Right atrium auricular region (tissue), 2 donors: Measurements from ENCODE around the gene CERS6. TPM values are rescaled to one million over a fixed set of nuclear protein-coding genes. Genes with fewer than 3 reads are reported as not detected.
"Not testable (repeated sequence)": the region's sequence is repeated elsewhere in the genome, so short reads cannot be mapped to it uniquely, and the experiment has no call there.

Experiments
- DNase-seq: peaks from one replicate; pipeline ENCODE4 v3.0.0-alpha.2; 2019; ENCODE audit warnings: low spot score
- H3K27ac ChIP-seq, 2 donors: fragments of 200-600 bp; sonication (generic); 1 replicate in 1 of 2; 2 replicates in 1 of 2; pipeline ENCODE4 v1.5.1; 2016 to 2019
- H3K27me3 ChIP-seq, 2 donors: fragments of 200-600 bp; sonication (generic); one replicate each; pipeline versions ENCODE4 v1.5.1 to v1.6.0; 2017 to 2019
- H3K36me3 ChIP-seq: fragments of 200-600 bp; sonication (generic); one replicate; pipeline ENCODE4 v1.5.1; 2016
- H3K4me1 ChIP-seq, 2 donors: fragments of 200-600 bp; sonication (generic); one replicate each; pipeline versions ENCODE4 v1.5.1 to v1.6.0; 2017 to 2019
- H3K4me3 ChIP-seq, 2 donors: fragments of 200-600 bp; sonication (generic); 1 replicate in 1 of 2; 2 replicates in 1 of 2; pipeline ENCODE4 v1.5.1; 2017 to 2019; ENCODE audit warnings: mild to moderate bottlenecking in 1 of 2, moderate library complexity in 1 of 2
- H3K9me3 ChIP-seq, 2 donors: fragments of 200-600 bp; sonication (generic); one replicate each; pipeline ENCODE4 v1.5.1; 2019
- total RNA-seq, 2 donors: library from RNA; depleted of rRNA; stranded (reverse); fragments of >200 nt; gene quantifications; one replicate each; pipeline ENCODE4 v1.1.0, GENCODE V29; 2016
- TF ChIP-seq, protein P1 (sequence below), 2 donors: fragments of 200-600 bp; sonication (generic); IDR thresholded peaks; one replicate each; pipeline ENCODE4 v1.5.1; 2019; ENCODE audit warnings: antibody characterized with exemption in 2 of 2

The CERS6 gene
- total RNA-seq, 2 donors from 2014 or later: 59.4 to 74.5 TPM

DNA sequence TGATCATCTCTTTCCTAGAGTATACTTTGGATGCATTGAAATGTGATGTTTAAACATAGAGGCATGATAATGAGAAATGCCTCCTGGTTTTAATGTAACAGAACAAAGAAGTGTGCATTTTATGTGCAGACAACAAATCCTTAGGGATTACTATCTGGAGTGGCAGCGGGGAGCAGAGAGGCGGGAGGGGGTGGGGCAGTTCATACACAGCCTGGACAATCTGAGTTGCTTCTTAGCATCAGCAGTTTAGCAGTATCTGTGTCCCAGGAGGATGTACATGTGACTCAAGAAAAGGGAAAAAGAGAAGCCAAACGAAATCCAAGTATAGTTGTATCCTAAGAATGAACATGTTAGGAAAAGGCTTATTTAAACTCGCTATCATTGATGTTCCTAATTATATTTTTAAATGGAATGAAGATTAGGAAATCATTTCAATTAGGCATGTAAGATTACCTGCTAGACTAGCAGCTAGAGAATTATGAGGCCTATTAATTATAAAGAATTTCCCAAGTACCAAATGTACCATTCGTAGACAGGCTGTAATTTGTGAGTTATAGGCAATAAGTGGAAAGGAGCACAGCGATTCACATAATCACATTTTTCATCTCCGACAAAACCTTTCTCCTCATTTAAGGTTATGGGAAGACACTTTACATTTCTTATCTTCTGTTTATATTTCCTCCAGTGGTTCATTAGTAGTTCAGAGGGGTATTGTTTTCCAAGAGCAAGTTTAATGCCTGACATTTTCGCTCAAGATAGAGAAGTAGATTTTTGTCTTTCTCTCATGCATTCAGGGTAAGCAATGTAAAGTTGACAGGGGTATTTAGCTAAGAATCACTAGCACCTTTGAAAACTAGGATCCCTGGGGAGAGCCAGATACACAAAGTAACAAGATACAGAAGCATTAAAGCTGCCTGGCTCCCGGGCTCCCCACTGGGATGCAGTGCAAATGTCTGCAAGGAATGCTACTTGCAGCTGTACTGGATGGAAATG lies 205.1 kb downstream of the CERS6 start:
- no peak for DNase-seq
- Histone ChIP-seq H3K27ac (no peak overlapping the region), H3K36me3 (no peaks in the 10 kb centered on the region), H3K4me3 (no peak overlapping the region), H3K9me3 (no peaks in the 10 kb centered on the region), H3K27me3 (no peaks in the 10 kb centered on the region), H3K4me1 (peaks cover 0 to 6% of the 10 kb centered on the region in 2 donors)
- TF ChIP-seq, protein P1, sequence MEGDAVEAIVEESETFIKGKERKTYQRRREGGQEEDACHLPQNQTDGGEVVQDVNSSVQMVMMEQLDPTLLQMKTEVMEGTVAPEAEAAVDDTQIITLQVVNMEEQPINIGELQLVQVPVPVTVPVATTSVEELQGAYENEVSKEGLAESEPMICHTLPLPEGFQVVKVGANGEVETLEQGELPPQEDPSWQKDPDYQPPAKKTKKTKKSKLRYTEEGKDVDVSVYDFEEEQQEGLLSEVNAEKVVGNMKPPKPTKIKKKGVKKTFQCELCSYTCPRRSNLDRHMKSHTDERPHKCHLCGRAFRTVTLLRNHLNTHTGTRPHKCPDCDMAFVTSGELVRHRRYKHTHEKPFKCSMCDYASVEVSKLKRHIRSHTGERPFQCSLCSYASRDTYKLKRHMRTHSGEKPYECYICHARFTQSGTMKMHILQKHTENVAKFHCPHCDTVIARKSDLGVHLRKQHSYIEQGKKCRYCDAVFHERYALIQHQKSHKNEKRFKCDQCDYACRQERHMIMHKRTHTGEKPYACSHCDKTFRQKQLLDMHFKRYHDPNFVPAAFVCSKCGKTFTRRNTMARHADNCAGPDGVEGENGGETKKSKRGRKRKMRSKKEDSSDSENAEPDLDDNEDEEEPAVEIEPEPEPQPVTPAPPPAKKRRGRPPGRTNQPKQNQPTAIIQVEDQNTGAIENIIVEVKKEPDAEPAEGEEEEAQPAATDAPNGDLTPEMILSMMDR (IDR thresholded peaks at IDR 0.05): no peak

DNA sequence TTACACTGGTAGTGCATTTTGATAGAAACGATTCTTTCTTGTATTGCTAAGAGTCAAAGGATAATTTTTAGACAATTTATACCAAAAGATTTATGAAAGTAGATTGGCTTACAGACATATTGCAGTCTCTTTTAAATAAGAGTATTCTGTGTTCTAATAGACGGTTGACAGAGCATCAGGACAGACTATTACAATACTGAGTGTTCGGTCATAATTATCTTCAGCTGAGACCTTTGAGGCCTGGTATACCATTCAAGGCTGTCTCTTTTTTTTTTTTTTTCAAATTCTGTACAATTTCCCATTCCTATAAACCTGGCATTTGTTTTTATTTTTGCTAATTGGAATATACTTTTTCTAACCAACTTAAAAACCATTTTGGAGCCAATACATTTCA lies 205.8 kb downstream of the CERS6 start:
- Histone ChIP-seq H3K4me1 (peaks cover 0 to 6% of the 10 kb centered on the region in 2 donors), H3K36me3 (no peaks in the 10 kb centered on the region), H3K27ac (no peak overlapping the region), H3K9me3 (no peaks in the 10 kb centered on the region), H3K4me3 (no peak overlapping the region), H3K27me3 (no peaks in the 10 kb centered on the region)
- DNase-seq: no peak
- TF ChIP-seq, protein P1 (IDR thresholded peaks at IDR 0.05): no peak

DNA sequence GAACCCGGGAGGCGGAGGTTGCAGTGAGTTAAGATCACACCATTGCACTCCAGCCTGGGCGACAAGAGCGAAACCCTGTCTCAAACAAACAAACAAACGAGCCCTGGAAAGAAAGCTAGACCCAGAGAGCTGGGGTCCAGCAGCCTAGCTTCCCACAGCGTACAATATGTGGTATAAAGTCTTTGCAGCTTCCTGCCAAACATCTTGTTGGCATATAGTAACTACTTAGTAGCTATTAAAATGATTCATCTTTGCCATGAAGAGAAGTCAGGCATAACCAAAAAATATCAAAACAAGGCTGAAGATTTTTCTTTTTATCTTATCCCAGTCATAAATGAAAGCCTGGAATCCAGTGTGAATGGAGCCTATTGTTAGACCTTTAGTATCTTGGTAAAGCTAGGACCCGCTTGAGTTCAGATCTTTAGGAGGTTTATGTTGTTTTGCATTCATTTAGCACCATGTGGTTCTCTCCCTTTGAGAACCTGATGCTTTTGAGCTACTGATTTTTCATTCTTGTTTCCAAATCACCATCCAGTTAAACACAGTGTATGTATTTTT lies 206.7 kb downstream of the CERS6 start:
- Histone ChIP-seq H3K4me3 (no peak overlapping the region), H3K4me1 (peaks cover 0 to 6% of the 10 kb centered on the region in 2 donors), H3K9me3 (no peaks in the 10 kb centered on the region), H3K27ac (no peak overlapping the region), H3K27me3 (no peaks in the 10 kb centered on the region), H3K36me3 (no peaks in the 10 kb centered on the region)
- TF ChIP-seq, protein P1 (IDR thresholded peaks at IDR 0.05): no peak
- no peak for DNase-seq

DNA sequence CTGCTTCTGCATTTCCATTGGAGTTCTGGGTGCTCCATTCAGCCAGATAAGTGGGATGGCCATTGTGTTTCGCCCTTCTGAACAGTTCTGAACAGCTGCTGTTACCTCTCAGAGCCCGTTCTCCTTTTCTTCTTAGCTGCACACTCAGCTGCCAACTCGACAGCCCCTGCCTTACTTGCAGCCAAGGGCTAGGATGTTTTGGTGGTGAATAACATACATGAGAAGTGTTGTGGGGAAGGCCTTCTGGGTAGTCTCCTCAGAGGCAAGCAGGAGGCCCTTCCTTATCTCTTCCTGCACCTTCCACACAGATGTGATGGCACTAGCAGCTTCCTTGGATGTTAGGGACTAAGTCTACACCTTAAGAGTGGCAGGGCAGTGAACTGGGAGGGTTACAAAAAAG lies 207.9 kb downstream of the CERS6 start:
- TF ChIP-seq, protein P1 (IDR thresholded peaks at IDR 0.05): no peak
- H3K36me3 ChIP-seq: no peaks in the 10 kb centered on the region
- no peak for DNase-seq
- H3K27me3 ChIP-seq: no peaks in the 10 kb centered on the region
- peaks cover 0 to 6% of the 10 kb centered on the region in 2 donors for H3K4me1 ChIP-seq
- no peak overlapping the region for H3K27ac ChIP-seq
- H3K9me3 ChIP-seq: no peaks in the 10 kb centered on the region
- H3K4me3 ChIP-seq: no peak overlapping the region

DNA sequence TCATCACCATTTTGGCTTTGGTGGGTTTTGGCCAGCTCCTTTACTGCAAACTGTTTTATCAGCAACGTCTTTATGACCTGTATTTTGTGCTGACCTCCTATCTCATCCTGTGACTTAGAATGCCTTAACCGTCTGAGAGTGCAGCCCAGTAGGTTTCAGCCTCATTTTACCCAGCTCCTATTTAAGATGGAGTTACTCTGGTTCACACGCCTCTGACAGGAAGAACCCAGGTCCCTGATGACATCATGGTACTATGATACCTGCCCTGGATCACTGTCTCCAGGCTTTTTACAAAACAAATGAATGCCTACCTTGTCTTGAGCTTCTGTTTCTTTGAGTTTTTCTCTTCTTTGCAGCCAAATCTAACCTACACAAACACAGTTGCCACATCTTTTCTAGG lies 208.6 kb downstream of the CERS6 start:
- not testable (repeated sequence) for DNase-seq, H3K4me1 ChIP-seq, H3K36me3 ChIP-seq, H3K27ac ChIP-seq, H3K4me3 ChIP-seq, H3K9me3 ChIP-seq, H3K27me3 ChIP-seq

DNA sequence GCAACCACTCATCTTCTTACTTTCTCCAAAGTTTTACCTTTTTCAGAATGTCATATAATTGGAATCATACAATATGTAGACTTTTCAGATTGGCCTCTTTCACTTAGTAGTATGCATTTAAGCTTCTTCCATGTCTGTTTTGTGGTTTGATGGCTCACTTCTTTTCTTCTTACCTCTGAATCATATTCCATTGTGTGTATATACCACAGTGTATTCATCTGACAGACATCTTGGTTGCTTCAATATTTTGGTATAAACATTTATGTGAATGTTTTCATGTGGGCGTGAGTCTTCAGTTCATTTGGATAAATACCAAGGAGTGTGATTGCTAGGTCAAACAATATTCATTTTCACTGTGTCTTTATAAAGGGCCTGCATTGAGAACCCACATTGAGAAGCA lies 210.3 kb downstream of the CERS6 start:
- H3K4me1 ChIP-seq: no peaks in the 10 kb centered on the region
- no peak overlapping the region for H3K27ac ChIP-seq
- H3K4me3 ChIP-seq: no peak overlapping the region
- no peaks in the 10 kb centered on the region for H3K27me3 ChIP-seq
- TF ChIP-seq, protein P1 (IDR thresholded peaks at IDR 0.05): no peak
- H3K36me3 ChIP-seq: no peaks in the 10 kb centered on the region
- no peak for DNase-seq
- H3K9me3 ChIP-seq: no peaks in the 10 kb centered on the region
